Measurements from ENCODE around the gene NAALADL1. TPM values are rescaled to one million over a fixed set of nuclear protein-coding genes. Genes with fewer than 3 reads are reported as not detected.
A peak's percentile ranks its signal among the peaks of the same experiment; 100 is the strongest.

NAALADL1 gene
- total RNA-seq, 2 experiments from 2014 or later, result 2.7 to 3.9 TPM

GRCh38 chr11:65032216-65032615 is 26.1 kb downstream of the NAALADL1 start:
- Histone ChIP-seq H3K36me3 (ENCODE audit: insufficient read depth, low read length) (peaks cover 13% of the 10 kb centered on the region), H2AFZ (ENCODE audit: low read length) (no peak overlapping the region), H3K79me2 (ENCODE audit: insufficient read depth, low read depth, low read length) (peaks cover 8% of the 10 kb centered on the region; the same call in 1 of the 2 replicates), H4K20me1 (ENCODE audit: insufficient read depth, low read length) (no peaks in the 10 kb centered on the region), H3K4me3 (ENCODE audit: low read depth, low read length, poor library complexity, severe bottlenecking) (no peak overlapping the region), H3K4me1 (ENCODE audit: insufficient read depth, low read length, poor library complexity, severe bottlenecking) (peaks cover 21% of the 10 kb centered on the region), H3K9me2 (ENCODE audit: insufficient read depth, low read length) (no peaks in the 10 kb centered on the region), H3K4me2 (ENCODE audit: low read length) (no peak overlapping the region), H3K27ac (ENCODE audit: low read depth, low read length, poor library complexity, severe bottlenecking) (no peak overlapping the region), H3K9me3 (ENCODE audit: low read length) (no peaks in the 10 kb centered on the region)
- ChIA-PET CTCF (ENCODE audit: unreplicated experiment) (no interaction called here), POLR2A (interaction anchor here (0.7 kb wide), 1 partner anchor 19 kb away, joined by 3 read pairs; no protein-coding TSS in a partner anchor)
- intact Hi-C loops (cut with micrococcal nuclease; ENCODE audit: unreplicated experiment), result no loop called here
- DNase-seq (ENCODE audit: low spot score), result no peak
- no TSS peak for BruUV-seq (replicated peaks)
- TF ChIP-seq EZH2phosphoT487 (IDR thresholded peaks at IDR 0.05; ENCODE audit: borderline replicate concordance, low read depth, low read length) (no peak), CTCF (conservative IDR thresholded peaks at IDR 0.05; ENCODE audit: low read length) (0 out of 2 replicates have a peak, but pooled peaks have one; percentile 33)

- intact Hi-C loops (cut with micrococcal nuclease; ENCODE audit: unreplicated experiment), result loop anchor here (1.0 to 5.0 kb wide), 4 partner anchors 13 to 180 kb away; partner anchors contain the start of genes ARL2, CDCA5 and ZFPL1
- peak; percentile 99 for DNase-seq (ENCODE audit: low spot score)
- Histone ChIP-seq H3K27ac (ENCODE audit: low read depth, low read length, poor library complexity, severe bottlenecking) (peak within 1 kb of the TSS; percentile 75), H2AFZ (ENCODE audit: low read length) (peak within 1 kb of the TSS; percentile 59), H3K9me3 (ENCODE audit: low read length) (no peaks in the 10 kb centered on the region), H3K4me3 (ENCODE audit: low read depth, low read length, poor library complexity, severe bottlenecking) (peak within 1 kb of the TSS; percentile 66), H4K20me1 (ENCODE audit: insufficient read depth, low read length) (no peaks in the 10 kb centered on the region), H3K79me2 (ENCODE audit: insufficient read depth, low read depth, low read length) (peaks cover 8% of the 10 kb centered on the region; the same call in 1 of the 2 replicates), H3K4me1 (ENCODE audit: insufficient read depth, low read length, poor library complexity, severe bottlenecking) (peaks cover 18% of the 10 kb centered on the region), H3K9me2 (ENCODE audit: insufficient read depth, low read length) (no peaks in the 10 kb centered on the region), H3K36me3 (ENCODE audit: insufficient read depth, low read length) (peaks cover 6% of the 10 kb centered on the region), H3K4me2 (ENCODE audit: low read length) (peak within 1 kb of the TSS; percentile 79)
- ChIA-PET CTCF (ENCODE audit: unreplicated experiment) (interaction anchor here (0.6 kb wide), 1 partner anchor 31 kb away, joined by 3 read pairs; the partner anchor contains the start of gene NAALADL1), POLR2A (interaction anchor here (0.9 kb wide), 1 partner anchor 13 kb away, joined by 6 read pairs; the partner anchor contains the start of gene SAC3D1)
- TF ChIP-seq CTCF (conservative IDR thresholded peaks at IDR 0.05; ENCODE audit: low read length), result peak; percentile 57
- TF ChIP-seq EZH2phosphoT487 (IDR thresholded peaks at IDR 0.05; ENCODE audit: borderline replicate concordance, low read depth, low read length), result no peak
- TSS peak; percentile 73 for BruUV-seq (replicated peaks)
Measured at GRCh38 chr11:65027213-65028067, 30.9 kb downstream of the NAALADL1 start, which contains the start of gene SNX15. SNX15 (plus strand) TSS chr11:65027439; CDS start chr11:65027538, 99 bp downstream.
